Heart left ventricle (tissue), 13 donors: ENCODE measurements around the gene UGT1A7.

Experiments
- CTCF ChIP-seq, 12 donors: fragments of 200-600 bp; sonication (generic) in 4 of 12; IDR thresholded peaks; one replicate each; pipeline versions ENCODE4 v1.5.0 to v1.8.0; 2018 to 2022; ENCODE audit warnings: antibody characterized with exemption in 12 of 12, mild to moderate bottlenecking in 5 of 12
- POLR2A ChIP-seq, 2 donors: fragments of 450-650 bp; IDR thresholded peaks; one replicate each; pipeline ENCODE4 v1.6.1; 2017; ENCODE audit warnings: antibody characterized with exemption in 2 of 2, mild to moderate bottlenecking in 2 of 2, moderate library complexity in 2 of 2
- donor health status: ischemic (EF 13 %, LVEDD 7.1; RV severe dilation, severe dysfunction).
- donor health status: DM: no; HTN: yes; CAD: no.
- donor health status: DM: no; HTN: no; CAD: no.
- donor health status: ischemic (EF 25% LVEDD 6.9; RV normal size, moderate dysfunction).
- donor health status: ischemic (EF 25% LVEDD 5.7; RV mildly dilated, moderate dysfunction).
- donor health status: ischemic (EF 35%, LVEDD 5.7; RV mildly dilated, moderate dysfunction).
- donor health status: nonischemic (EF 11% LVEDD 7.7; RV severe dilation, severe dysfunction).
- donor health status: DM: yes; HTN: yes; CAD: no.
- donor health status: PGD.
- donor health status: ischemic (EF 29% LVEDD 5.4; RV normal size, mild dysfunction).
- donor health status: nonischemic (EF 23%, LVEDD 6.1; RV moderate dilation, normal function).

GRCh38 chr2:233679196-233679595 is 2.5 kb upstream of the UGT1A7 start:
- TF ChIP-seq CTCF (IDR thresholded peaks at IDR 0.05) (no peak), POLR2A (IDR thresholded peaks at IDR 0.05) (no peak)
